ENCODE measurements around the gene PPM1B. TPM values are rescaled to one million over a fixed set of nuclear protein-coding genes. Genes with fewer than 3 reads are reported as not detected.

The PPM1B gene
- total and polyA plus RNA-seq, 10 of the 15 experiments (the other 5 are each of a cell fraction or from before 2014, with no cell fraction given) = 12.5 to 53.4 (median 33.7) TPM

GRCh38 chr2:44188696-44189095, 20.0 kb downstream of the PPM1B start (continued):
- TF ChIP-seq MLLT1 (IDR thresholded peaks at IDR 0.05) = no peak

GRCh38 chr2:44189104-44189503, 20.4 kb downstream of the PPM1B start:
- CTCF ChIA-PET = interaction anchor here (1.0 to 1.4 kb wide), 3 partner anchors 13 to 101 kb away, joined by 3 to 6 read pairs (median 3); no protein-coding TSS in a partner anchor
- peaks cover 0 to 2% of the 10 kb centered on the region in 2 experiments; a peak in 1 of 4 replicates for H3K36me3 ChIP-seq (ENCODE audit: control insufficient read depth in 2 of 2, insufficient read depth in 2 of 2, low read length in 1 of 2)
- ATAC-seq = peak; percentile 52
- no peak for DNase-seq (ENCODE audit: low read depth, low spot score)
- no peaks in the 10 kb centered on the region for H4K20me1 ChIP-seq (ENCODE audit: control insufficient read depth, insufficient read depth)
- no peak for TF ChIP-seq CHD4 (IDR thresholded peaks at IDR 0.05)
- TF ChIP-seq MLLT1 (IDR thresholded peaks at IDR 0.05) = no peak
- peak; percentile 80 for TF ChIP-seq SPI1 (IDR thresholded peaks at IDR 0.05; ENCODE audit: borderline replicate concordance, insufficient read depth, low read depth, low read length)
- TF ChIP-seq CUX1 (IDR thresholded peaks at IDR 0.05; ENCODE audit: insufficient replicate concordance, low read depth, low read length) = no peak
- no peak for TF ChIP-seq USF2 (IDR thresholded peaks at IDR 0.05; ENCODE audit: borderline replicate concordance, low read depth, low read length)
- TF ChIP-seq SIN3A (IDR thresholded peaks at IDR 0.05; ENCODE audit: low read depth, low read length) = no peak
- no peak for TF ChIP-seq SKIL (IDR thresholded peaks at IDR 0.05; ENCODE audit: low read depth, poor library complexity, severe bottlenecking)
- TF ChIP-seq CBX3 (IDR thresholded peaks at IDR 0.05; ENCODE audit: borderline replicate concordance, low read depth) = no peak
- SMC1A ChIA-PET (ENCODE audit: uncharacterized antibody, unreplicated experiment) = interaction anchor here (1.2 to 4.2 kb wide), 5 partner anchors 8 to 101 kb away, joined by 3 to 27 read pairs (median 17); no protein-coding TSS in a partner anchor
- intact Hi-C loops (cut with micrococcal nuclease; ENCODE audit: unreplicated experiment) (no loop called here), in situ Hi-C loops (cut with MboI) (no loop called here)
- no peak overlapping the region for H3K9ac ChIP-seq (ENCODE audit: control insufficient read depth, insufficient read depth, low read length)
- BruUV-seq (replicated peaks) = no TSS peak
- H3K4me1 ChIP-seq (ENCODE audit: control insufficient read depth, insufficient read depth, low read length) = peaks cover 44% of the 10 kb centered on the region
- H2AFZ ChIP-seq (ENCODE audit: control insufficient read depth, low read depth, low read length) = no peak overlapping the region
- no peaks in the 10 kb centered on the region for H3K27me3 ChIP-seq (replicated peaks in 1 of 2; ENCODE audit: control insufficient read depth in 2 of 2, insufficient read depth in 2 of 2, low read length in 1 of 2)
- H3K79me2 ChIP-seq (ENCODE audit: control insufficient read depth, insufficient read depth, low read length) = peaks cover 83% of the 10 kb centered on the region
- no peak overlapping the region for H3K4me3 ChIP-seq
- POLR2A ChIA-PET = interaction anchor here (0.5 to 2.1 kb wide), 3 partner anchors 13 to 965 kb away, joined by 3 to 6 read pairs (median 3); no protein-coding TSS in a partner anchor
- H3K9me3 ChIP-seq (replicated peaks; ENCODE audit: control insufficient read depth, insufficient read depth, low read length) = no peaks in the 10 kb centered on the region; the same call in 1 of the 3 replicates
- RAD21 ChIA-PET (ENCODE audit: unreplicated experiment) = no interaction called here
- 72% methylated on average over 4 of the region's 4 CpGs for WGBS (ENCODE audit: insufficient coverage, insufficient replicate concordance, low lambda C conversion rate, missing lambda C conversion rate)
- FAIRE-seq = no peak
- H3K27ac ChIP-seq (ENCODE audit: control insufficient read depth, insufficient read depth) = peak overlapping the region; percentile 47
- H3K4me2 ChIP-seq (ENCODE audit: control insufficient read depth, insufficient read depth) = peak overlapping the region; percentile 11; the same call in 1 of the 2 replicates

All from GM12878 (cell line).